Stimulated activated CD8-positive, alpha-beta memory T cell treated with anti-CD3 and anti-CD28 coated beads, Interleukin-12 subunit alpha, Interleukin-12 subunit beta, amount 100 ng/mL, for 1 hour (primary cell): ENCODE results near the gene TRMT61A.

Experiments used
- DNase-seq: peaks from one replicate; pipeline ENCODE4 v3.0.0-alpha.2; 2020; ENCODE audit warnings: low read depth

Gene TRMT61A

DNA sequence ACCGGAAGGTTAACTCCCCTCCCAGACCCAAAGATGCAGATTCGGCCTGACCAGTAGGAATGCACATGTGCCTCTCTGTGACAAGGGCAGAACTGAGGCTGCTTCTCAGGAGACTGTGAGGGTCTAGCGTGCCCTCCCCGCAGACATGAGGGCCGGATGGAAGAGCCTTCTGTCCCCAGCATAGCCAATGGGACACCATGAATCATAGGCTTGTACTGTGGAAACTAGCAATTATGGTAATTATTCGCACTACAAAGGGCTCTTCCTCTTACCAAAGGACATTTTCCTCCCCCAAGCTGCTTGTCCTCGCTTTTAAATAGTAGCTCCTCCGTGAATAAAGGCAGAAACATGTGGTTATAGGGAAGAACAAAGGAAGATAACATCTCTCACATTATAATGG, 40.0 kb downstream of the TRMT61A start:
- DNase-seq = no peak

DNA sequence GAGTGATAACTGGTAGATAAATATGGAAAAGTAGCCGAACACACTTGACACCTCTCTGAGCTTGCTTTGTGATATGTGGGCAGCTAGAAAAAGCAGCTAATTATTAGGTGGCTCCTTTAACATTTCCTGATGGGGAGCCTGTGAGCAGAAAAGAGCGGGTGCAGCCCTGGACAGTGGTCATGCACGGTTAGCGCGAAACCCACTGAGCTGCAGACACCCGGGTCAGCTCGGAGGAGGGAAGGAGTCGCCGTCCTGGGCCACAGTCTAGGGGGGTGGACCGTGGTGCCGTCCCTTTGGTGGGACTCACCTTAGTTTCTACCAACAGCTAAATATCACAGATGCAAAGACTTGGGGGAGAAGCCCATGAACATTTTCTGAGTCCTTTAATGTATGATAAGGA, 40.4 kb downstream of the TRMT61A start:
- no peak for DNase-seq

DNA sequence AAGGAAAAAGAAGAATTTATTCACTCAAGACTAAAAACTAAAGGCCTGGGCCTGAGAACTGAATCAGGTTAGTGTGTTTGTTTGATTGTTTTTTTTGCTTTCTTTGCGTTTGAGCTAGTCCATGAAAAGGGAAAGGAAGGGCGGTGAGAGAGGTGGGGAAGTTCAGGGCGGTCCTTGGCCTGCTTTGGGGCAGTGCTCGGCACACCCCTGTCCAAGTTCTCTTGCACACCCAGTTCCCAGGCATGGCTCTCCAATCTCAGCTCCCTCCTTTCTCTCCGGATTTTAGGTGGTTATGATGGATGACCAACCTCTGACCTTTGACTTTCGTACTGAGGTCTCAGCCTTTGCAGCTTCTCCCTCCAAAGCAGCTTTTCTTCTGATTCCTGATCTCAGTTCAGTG, 45.1 kb downstream of the TRMT61A start:
- no peak for DNase-seq

DNA sequence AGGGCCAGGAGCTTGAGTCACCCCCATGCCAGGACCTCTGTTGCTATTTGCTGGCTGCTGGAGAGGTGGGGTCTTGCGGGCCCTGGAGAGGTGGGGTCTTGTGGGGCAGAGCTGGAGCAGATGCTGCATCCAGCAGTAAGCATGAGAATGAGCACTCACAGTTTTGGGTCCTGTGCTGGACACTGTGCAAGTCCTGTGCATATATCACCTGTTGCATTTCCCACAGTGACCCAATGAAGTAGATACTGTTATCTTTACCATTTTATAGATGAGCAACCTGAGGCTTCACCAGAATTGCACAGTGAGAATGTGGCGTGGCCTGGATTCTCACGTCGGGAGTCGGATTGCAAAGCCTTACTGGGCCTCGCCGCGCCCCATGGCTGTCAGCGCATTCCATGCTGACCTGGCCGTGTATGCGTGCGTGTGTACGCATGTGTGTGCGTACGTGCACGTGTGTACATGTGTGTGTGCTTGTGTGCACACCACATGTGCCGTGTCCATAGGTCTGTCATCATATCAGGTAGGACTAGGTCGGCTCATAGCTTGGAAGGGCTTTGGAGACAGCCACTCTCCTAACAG, 45.8 kb downstream of the TRMT61A start:
- no peak for DNase-seq

DNA sequence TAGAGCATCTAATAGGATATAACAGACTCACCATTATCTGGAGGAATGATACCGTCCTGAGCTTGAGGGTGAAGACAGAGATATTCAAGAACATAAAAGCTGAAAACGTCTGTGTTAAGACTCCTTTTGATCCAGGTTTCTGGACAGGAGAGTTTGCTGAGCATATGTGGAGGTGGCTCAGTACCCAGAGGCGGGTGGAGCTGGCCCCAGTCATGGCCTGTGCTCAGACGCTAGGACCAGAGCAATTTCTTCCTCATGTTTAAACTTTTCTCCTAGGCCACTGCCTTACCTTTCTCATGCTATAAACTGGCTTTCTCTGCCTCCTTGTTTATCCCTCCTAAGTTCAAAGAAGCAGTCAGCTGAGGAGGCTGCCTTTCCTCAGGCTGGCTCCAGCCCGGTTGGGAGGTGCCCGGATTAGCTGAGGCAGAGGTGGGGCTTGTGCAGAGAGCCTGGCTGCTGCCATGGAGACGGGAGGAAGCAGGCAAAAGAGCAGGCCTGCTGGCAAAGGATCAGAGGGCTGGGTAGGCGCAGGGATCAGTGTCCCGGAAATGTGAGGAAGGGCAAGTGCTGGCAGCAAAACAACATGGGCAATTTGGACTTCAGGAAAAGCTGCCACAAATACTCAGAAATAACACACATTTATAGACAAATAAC, 47.5 kb downstream of the TRMT61A start:
- DNase-seq = no peak

DNA sequence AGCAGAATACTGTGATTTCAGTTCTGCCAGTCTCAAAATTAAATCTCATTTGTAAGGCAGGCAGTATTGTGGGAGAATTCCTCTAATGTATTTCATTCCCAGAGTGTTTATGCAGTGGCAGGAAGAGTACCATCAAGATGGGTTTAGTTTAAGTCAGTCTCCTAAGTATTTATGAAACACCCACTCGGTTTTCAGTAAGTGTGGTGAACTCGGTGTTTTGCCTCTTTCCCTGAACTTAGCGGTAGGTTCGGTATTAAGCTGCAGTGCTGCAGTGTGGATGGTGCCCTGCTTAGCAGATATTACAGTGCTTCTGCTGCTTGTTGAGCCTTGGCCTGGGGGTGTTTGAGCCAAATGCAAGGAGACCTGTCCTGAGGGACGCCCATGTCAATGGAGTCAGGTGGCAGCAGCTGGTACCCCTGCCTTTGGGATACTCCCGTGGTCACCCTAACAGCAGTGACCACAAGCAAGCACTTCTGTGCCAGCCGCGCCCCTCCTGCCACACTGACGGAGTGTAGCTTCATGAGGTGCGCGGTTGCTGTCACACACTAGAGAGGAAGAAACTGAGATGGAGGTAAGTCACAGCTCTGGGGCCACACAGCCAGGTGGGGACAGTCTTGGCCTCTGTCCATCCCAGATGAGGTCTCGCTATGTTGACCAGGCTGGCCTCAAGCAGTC, 49.5 kb downstream of the TRMT61A start:
- DNase-seq = no peak

DNA sequence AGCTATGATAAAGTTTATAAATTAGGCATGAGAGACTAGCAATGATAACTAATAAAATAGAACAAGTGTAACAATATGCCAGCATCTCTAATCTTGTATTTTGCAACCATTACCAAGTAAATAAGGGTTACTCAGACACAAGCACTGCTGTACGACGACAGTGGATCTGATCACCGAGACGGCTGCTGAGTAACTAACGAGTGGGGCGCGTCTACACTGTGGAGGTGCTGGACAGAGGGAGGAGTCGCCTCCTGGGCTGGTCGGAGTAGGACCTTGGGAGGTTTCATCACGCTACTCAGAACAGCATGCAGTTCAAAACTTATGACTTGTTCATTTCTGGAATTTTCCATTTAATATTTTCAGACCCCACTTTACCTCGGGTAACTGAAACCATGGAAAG, 52.2 kb downstream of the TRMT61A start:
- no peak for DNase-seq

DNA sequence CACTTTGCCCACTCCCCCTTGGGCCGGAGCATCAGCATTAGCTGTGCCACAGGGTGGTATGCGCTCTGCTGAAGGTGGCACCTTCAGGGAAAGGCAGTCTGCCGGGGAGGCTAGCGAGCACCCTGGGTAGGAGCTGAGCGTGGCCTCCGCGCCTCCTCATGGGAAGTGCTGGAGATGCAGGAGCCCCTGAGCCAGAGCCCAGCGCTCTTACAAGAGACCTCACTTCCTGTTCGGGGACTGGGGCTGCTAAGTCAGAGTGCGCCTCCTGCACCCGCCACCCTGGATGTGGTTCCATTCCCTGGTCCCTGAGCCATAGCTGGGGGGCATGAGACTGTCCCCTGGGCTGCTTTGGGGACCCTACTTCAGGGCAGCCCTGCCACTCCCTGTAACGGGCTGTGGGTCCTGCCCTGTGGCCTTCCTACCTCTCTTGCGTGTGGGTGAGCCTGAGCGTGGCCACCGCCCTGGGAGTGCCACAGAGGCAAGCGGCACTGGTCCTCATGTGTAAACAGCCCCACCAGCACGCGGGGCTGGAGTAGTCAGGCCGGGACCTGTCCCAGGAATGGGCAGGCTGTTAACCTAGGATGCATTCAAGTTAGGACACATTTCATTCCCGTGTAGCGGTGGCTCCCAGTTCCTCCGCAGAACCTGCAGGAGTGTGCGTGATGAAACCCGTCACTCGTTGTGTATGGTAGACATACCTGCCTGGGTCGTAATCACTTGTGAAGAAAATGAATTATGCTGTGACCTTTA, 53.1 kb downstream of the TRMT61A start:
- DNase-seq = no peak

DNA sequence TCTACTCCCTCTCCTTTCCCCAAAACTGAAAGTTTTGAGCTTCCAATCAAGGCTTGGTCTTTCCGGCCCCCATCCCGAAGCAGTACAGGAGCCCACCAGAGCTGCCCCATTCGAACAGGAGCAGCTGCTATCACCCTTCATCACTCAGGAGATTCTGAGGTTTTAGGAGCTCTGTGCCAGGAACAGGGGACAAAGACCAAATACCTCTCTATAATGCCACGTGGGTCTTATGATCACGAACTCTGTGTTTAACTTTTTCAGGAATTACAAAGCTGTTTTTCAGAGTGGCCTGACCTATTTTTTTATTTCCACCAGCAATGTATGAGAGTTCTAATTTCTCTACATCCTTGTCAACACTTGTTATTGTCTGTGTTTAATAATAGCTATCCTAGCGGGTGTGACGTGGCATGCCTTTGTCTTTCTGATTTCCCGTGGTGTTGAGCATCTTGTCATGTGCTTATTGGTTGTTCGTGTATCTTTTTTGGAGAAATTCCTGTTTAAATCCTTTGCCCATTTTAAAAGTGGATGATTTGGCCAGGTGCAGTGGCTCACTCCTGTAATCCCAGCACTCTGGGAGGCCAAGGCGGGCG, 55.4 kb downstream of the TRMT61A start:
- no peak for DNase-seq
